Subcutaneous adipose tissue (tissue), 4 donors: Measurements from ENCODE around the gene CDCA3. TPM values are rescaled to one million over a fixed set of nuclear protein-coding genes. Genes with fewer than 3 reads are reported as not detected.

ENCODE experiments used
- total RNA-seq, 4 donors: library from RNA; depleted of rRNA; stranded (reverse); fragments of >200 nt; gene quantifications; one replicate each; pipeline ENCODE4 v1.1.0, GENCODE V29; 2016
- TF ChIP-seq, protein P1 (sequence below): fragments of 450-650 bp; IDR thresholded peaks from one replicate; pipeline ENCODE4 v1.5.1; 2016; ENCODE audit warnings: low read depth, mild to moderate bottlenecking, control low read depth, antibody characterized with exemption, moderate library complexity

The CDCA3 gene
- total RNA-seq, 4 donors from 2014 or later, result 0.38 to 2.6 (median 1.9) TPM; not detected in 1

DNA sequence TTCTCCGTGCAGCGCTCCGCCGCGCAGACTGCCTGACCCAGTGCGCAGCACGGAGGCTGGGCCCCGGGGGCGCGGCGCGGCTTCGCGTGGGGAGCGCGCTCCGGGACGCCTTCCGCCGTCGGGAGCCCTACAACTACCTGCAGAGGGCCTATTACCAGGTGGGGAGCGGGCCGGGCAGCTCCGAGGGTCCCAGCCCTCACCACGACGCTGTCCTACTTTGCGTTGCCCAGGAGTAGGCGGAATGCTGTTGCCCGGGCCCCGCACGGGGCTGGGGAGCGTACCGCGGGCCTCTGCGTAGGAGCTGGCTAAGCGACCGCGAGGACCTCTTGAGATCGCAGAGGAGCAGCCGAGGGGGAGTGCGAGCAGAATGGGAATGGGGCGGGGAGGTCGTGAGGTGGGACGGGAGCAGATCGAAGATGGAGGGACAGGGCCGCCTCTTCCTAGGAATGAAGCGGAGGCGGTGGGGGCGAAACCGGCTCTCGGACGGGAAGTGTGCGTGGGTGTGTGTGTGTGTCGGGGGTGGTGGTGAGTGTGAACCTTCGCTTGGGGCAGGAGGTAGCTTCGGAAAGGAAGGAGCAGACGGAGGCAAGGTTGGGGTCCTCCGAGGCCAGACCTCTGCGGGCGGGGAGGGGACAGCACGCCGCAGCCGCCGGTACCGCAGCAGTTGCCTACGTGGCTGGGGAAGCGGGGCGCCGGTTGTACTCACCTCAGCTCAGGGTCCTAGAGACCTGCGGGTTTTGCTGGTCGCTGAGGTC lies 22.1 kb downstream of the CDCA3 start:
- TF ChIP-seq, protein P1, sequence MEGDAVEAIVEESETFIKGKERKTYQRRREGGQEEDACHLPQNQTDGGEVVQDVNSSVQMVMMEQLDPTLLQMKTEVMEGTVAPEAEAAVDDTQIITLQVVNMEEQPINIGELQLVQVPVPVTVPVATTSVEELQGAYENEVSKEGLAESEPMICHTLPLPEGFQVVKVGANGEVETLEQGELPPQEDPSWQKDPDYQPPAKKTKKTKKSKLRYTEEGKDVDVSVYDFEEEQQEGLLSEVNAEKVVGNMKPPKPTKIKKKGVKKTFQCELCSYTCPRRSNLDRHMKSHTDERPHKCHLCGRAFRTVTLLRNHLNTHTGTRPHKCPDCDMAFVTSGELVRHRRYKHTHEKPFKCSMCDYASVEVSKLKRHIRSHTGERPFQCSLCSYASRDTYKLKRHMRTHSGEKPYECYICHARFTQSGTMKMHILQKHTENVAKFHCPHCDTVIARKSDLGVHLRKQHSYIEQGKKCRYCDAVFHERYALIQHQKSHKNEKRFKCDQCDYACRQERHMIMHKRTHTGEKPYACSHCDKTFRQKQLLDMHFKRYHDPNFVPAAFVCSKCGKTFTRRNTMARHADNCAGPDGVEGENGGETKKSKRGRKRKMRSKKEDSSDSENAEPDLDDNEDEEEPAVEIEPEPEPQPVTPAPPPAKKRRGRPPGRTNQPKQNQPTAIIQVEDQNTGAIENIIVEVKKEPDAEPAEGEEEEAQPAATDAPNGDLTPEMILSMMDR, result no peak

DNA sequence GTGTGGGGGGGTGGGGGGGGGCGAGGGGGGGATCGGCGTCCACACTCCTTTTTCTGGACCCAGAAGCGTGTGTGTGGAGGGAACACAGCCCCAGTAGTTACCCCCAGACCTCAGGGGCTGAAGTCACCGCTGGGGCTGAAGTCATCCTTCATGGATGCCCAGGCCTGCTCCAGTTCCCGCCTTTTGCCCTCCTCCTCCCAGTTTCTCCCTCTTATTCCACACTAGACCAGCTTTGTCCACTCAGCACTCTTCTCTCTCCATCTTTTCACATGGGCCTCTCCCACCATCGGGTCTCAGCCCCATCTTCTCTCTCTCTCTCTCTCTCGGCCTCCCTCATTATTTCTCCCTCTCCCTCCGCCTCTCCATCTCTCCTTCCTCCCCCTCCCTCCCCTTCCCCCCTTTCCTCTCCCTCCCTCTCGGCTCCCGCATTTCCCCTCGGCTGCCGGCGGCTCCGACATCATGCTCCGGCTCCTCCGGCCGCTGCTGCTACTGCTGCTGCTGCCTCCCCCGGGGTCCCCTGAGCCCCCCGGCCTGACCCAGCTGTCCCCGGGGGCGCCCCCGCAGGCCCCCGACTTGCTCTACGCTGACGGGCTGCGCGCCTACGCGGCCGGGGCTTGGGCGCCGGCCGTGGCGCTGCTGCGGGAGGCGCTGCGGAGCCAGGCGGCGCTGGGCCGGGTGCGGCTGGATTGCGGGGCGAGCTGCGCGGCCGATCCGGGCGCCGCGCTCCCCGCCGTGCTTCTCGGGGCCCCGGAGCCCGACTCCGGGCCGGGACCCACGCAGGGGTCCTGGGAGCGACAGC lies 22.9 kb downstream of the CDCA3 start, which contains the start of gene P3H3:
Gene P3H3, plus strand, starts transcription at position 426 of the 799 bp plus-strand sequence. Its CDS starts 34 bp downstream, at position 460.
- TF ChIP-seq, protein P1, result no peak

DNA sequence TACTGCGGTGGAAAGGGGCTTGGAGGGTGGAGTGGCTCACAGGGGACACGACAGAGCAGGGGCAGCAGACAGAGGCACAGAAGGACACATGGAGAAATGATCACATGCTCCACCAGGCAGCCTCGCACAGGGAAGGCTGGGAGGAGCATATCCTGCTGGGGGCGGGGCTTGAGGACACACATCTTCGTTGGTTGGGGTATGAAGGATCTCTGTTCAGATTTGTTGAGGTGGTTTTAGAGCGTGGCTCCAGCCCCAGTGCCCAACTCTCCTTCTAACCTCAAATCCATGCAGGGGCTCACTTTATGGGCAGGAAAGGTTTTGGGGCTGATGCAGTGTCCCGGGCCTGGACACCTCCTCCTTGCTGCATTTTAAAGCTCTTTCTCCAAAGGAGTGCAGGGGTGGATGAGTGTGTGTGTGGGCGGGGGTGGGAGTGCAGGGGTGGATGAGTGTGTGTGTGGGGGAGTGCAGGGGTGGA lies 23.6 kb downstream of the CDCA3 start:
- TF ChIP-seq, protein P1, result no peak

DNA sequence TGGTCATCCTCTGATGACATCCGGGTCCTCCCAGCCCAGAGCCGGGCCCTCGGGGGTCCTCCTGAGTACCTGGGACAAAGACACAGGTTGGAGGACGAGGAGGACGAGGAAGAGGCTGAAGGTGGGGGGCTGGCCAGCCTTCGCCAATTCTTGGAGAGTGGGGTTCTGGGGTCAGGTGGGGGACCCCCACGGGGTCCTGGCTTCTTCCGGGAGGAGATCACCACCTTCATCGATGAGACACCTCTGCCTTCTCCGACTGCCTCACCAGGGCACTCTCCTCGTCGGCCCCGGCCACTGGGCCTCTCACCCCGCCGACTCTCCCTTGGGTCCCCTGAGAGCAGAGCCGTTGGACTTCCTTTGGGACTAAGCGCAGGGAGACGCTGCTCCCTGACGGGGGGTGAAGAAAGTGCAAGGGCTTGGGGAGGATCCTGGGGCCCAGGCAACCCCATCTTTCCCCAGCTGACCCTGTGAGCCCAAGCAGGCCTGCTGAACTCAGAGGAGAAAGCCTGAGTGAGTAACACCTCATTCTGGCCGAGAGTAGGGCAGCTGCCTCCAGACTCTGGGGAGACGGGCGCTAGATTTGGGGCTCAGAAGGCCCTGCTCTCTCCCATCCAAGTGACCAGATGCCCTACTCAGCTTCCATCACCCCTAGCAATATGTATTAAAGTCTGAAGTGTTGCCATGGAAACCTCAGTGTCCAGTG lies 24.2 kb downstream of the CDCA3 start:
- TF ChIP-seq, protein P1, result no peak

DNA sequence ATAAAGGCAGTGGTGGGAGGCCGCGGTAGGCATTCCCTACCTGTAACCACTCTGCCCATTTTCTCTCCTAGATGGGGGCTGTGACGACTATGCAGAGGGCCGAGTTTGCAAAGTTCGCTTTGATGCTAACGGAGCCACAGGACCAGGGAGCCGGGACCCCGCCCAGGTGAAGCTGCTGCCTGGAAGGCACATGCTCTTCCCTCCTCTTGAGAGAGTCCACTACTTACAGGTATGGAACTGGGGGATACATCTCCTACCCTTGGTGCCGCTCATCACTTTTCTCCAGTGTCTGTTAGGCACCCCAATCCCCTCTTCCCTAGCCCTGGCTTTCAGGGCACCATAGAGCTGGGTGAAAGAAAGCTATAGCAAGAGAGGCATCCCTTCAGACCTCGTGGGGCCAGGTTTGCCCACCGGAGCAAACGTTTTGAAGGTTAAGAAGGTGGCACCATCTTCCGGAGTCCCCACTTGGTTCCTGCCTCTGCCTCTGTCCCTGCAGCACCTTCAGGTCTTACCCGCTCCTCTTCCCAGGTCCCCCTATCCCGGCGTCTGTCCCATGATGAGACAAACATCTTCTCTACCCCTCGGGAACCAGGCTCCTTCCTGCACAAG lies 24.9 kb downstream of the CDCA3 start:
- TF ChIP-seq, protein P1, result no peak

DNA sequence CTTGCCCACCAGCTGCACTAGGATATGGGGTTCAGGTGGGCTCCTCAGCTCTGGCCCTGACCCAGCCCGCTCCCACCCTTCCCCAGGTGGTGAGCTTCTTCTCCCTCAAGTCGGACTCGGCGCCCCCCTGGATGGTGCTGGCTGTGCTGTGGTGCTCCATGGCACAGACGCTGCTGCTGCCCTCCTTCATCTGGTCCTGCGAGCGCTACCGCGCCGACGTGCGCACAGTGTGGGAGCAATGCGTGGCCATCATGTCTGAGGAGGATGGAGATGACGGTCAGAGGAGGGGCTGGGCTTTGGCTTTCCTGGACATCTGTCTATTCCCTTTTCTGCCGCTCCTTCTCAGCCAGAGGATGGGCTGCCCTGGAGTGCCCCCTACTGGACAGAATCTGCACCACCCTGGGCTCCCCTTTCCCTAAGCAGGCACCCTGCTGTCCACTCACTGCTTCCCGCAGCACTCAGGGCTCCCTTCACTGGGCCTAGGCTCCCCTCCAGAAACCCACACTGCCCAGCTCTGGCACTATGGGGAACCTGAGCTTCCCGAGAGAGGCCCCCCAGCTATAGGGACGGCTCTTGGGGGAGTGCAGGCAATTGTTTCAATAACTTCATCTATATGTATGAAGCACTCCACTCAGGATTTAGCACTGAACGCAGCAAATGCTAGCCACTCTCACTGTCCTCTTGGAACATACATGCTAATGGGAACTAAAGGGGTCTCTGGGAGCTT lies 25.5 kb downstream of the CDCA3 start:
- TF ChIP-seq, protein P1, result no peak
